Measurements from ENCODE around the gene HTR6.

HTR6 gene

DNA sequence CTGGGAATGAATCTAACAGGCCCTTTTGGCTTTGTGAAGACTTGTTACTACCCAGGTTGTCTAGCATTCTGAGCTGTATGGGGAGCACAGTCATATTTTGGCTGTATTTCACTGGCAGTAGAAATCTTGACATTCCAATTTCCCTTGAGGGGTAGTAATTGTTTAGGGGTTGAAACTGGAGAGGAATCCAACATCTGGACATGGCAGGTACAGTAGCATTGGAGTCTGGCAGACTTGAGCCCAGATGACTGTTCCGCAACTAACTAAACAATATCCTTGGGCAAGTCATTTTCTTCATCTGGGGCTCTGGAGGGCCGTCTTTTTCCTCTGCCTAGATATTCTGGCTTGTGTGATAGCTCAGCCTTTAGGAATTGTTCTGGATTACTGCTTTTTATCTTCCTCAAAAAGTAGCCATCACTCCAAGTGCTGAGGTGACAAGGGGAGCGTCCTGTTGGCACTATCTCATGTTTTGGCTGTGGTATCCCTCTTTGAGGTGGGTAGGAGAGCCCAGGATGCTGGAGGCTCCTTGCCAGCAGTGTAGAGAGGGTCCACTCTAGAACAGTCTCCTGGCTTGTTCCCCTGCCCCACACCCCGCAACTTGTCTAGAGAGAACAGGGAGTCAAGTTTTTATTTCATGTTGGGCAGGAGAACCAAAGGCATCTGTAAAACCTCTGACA lies 43.3 kb upstream of the HTR6 start:
- no peak overlapping the region for H2AFZ ChIP-seq (ENCODE audit: low read depth, low read length)
- DNase-seq (no peak), ATAC-seq (ENCODE audit: insufficient read depth, low read depth) (no peak)
- H3K27me3 ChIP-seq (ENCODE audit: insufficient read depth, low read length, poor library complexity), result no peaks in the 10 kb centered on the region
- no peak overlapping the region for H3K27ac ChIP-seq (ENCODE audit: low read length)
- H3K4me3 ChIP-seq (ENCODE audit: low read depth in 1 of 2, low read length in 2 of 2), result no peak overlapping the region
- H3K9me3 ChIP-seq (ENCODE audit: insufficient read depth, low read length, severe bottlenecking), result no peaks in the 10 kb centered on the region
- no peak overlapping the region for H3K4me2 ChIP-seq (ENCODE audit: insufficient read depth, low read length)
- TF ChIP-seq, protein P1, sequence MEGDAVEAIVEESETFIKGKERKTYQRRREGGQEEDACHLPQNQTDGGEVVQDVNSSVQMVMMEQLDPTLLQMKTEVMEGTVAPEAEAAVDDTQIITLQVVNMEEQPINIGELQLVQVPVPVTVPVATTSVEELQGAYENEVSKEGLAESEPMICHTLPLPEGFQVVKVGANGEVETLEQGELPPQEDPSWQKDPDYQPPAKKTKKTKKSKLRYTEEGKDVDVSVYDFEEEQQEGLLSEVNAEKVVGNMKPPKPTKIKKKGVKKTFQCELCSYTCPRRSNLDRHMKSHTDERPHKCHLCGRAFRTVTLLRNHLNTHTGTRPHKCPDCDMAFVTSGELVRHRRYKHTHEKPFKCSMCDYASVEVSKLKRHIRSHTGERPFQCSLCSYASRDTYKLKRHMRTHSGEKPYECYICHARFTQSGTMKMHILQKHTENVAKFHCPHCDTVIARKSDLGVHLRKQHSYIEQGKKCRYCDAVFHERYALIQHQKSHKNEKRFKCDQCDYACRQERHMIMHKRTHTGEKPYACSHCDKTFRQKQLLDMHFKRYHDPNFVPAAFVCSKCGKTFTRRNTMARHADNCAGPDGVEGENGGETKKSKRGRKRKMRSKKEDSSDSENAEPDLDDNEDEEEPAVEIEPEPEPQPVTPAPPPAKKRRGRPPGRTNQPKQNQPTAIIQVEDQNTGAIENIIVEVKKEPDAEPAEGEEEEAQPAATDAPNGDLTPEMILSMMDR (IDR thresholded peaks at IDR 0.05; ENCODE audit: borderline replicate concordance, extremely low read depth, low read length, poor library complexity, severe bottlenecking), result no peak
- TF ChIP-seq EZH2 (IDR thresholded peaks at IDR 0.05; ENCODE audit: borderline replicate concordance, low read depth, low read length, severe bottlenecking), result no peak
- H3K4me1 ChIP-seq (ENCODE audit: insufficient read depth, low read length), result no peaks in the 10 kb centered on the region
- peaks cover 47% of the 10 kb centered on the region for H3K79me2 ChIP-seq (ENCODE audit: insufficient read depth, low read length)
- peaks cover 25% of the 10 kb centered on the region; the same call in 1 of the 2 replicates for H4K20me1 ChIP-seq (ENCODE audit: insufficient read depth, low read length)
- H3K9ac ChIP-seq (ENCODE audit: low read depth, low read length), result no peak overlapping the region
- H3K36me3 ChIP-seq (ENCODE audit: insufficient read depth, low read length), result peaks cover 35% of the 10 kb centered on the region

DNA sequence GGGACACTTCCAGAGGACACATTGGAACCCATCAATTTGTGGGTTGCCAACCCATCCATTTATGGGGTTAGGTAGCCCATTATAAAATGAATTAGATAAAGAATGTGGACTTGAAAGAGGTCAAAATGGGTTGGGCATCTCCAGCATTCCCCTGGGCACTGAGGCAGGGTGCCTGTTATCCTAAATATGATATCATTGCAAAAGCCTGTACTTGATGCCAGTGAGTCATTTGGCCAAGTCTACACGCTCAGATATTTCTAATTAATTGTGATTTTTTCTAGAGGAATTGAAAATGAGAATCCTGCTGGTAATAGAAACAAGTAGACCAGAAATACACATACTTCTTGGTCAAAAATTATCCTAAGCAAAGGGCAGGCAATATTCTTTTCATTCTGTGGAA lies 42.5 kb upstream of the HTR6 start:
- Histone ChIP-seq H3K4me2 (ENCODE audit: insufficient read depth, low read length) (no peak overlapping the region), H2AFZ (ENCODE audit: low read depth, low read length) (no peak overlapping the region), H3K9ac (ENCODE audit: low read depth, low read length) (no peak overlapping the region), H4K20me1 (ENCODE audit: insufficient read depth, low read length) (peaks cover 23% of the 10 kb centered on the region; the same call in 1 of the 2 replicates), H3K4me1 (ENCODE audit: insufficient read depth, low read length) (no peaks in the 10 kb centered on the region), H3K27me3 (ENCODE audit: insufficient read depth, low read length, poor library complexity) (no peaks in the 10 kb centered on the region), H3K36me3 (ENCODE audit: insufficient read depth, low read length) (peaks cover 42% of the 10 kb centered on the region), H3K79me2 (ENCODE audit: insufficient read depth, low read length) (peaks cover 44% of the 10 kb centered on the region), H3K27ac (ENCODE audit: low read length) (no peak overlapping the region), H3K9me3 (ENCODE audit: insufficient read depth, low read length, severe bottlenecking) (no peaks in the 10 kb centered on the region), H3K4me3 (ENCODE audit: low read depth in 1 of 2, low read length in 2 of 2) (no peak overlapping the region)
- TF ChIP-seq, protein P1 (IDR thresholded peaks at IDR 0.05; ENCODE audit: borderline replicate concordance, extremely low read depth, low read length, poor library complexity, severe bottlenecking), result no peak
- TF ChIP-seq EZH2 (IDR thresholded peaks at IDR 0.05; ENCODE audit: borderline replicate concordance, low read depth, low read length, severe bottlenecking), result no peak
- DNase-seq (no peak), ATAC-seq (ENCODE audit: insufficient read depth, low read depth) (no peak)

DNA sequence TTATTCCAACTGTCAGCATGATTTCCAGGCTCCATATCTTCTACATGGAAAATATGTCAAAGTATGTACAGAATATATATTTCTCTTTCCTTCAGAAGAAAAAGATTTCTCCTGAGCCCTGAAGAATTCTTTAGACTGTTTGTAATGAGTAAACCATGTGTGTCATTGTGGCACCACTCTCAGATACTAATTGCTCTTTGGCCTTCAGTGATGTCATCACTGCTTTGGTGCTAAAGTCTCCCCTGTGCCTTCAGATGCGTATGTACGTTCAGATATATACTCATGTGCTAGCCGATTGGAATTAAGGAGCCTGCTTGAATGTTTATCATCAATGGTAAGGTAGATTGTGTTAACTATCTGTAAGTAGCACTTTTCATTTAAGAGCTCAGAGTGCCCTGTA lies 41.2 kb upstream of the HTR6 start:
- Histone ChIP-seq H3K4me1 (ENCODE audit: insufficient read depth, low read length) (no peaks in the 10 kb centered on the region), H3K27me3 (ENCODE audit: insufficient read depth, low read length, poor library complexity) (no peaks in the 10 kb centered on the region), H3K79me2 (ENCODE audit: insufficient read depth, low read length) (peaks cover 37% of the 10 kb centered on the region), H2AFZ (ENCODE audit: low read depth, low read length) (no peak overlapping the region), H3K27ac (ENCODE audit: low read length) (no peak overlapping the region), H3K4me3 (ENCODE audit: low read depth in 1 of 2, low read length in 2 of 2) (no peak overlapping the region), H3K9me3 (ENCODE audit: insufficient read depth, low read length, severe bottlenecking) (no peaks in the 10 kb centered on the region), H3K4me2 (ENCODE audit: insufficient read depth, low read length) (no peak overlapping the region), H4K20me1 (ENCODE audit: insufficient read depth, low read length) (peaks cover 16% of the 10 kb centered on the region; the same call in 1 of the 2 replicates), H3K9ac (ENCODE audit: low read depth, low read length) (no peak overlapping the region), H3K36me3 (ENCODE audit: insufficient read depth, low read length) (peaks cover 44% of the 10 kb centered on the region)
- TF ChIP-seq, protein P1 (IDR thresholded peaks at IDR 0.05; ENCODE audit: borderline replicate concordance, extremely low read depth, low read length, poor library complexity, severe bottlenecking), result no peak
- no peak for TF ChIP-seq EZH2 (IDR thresholded peaks at IDR 0.05; ENCODE audit: borderline replicate concordance, low read depth, low read length, severe bottlenecking)
- no peak for DNase-seq
- ATAC-seq (ENCODE audit: insufficient read depth, low read depth), result no peak

All from DND-41 (cell line).